HepG2 (cell line): ENCODE data around the gene APC2. TPM values are rescaled to one million over a fixed set of nuclear protein-coding genes. Genes with fewer than 3 reads are reported as not detected.
A peak's percentile ranks its signal among the peaks of the same experiment; 100 is the strongest.

Experiments
- HOXD1 ChIP-seq: sonication (generic); formaldehyde crosslinking; IDR thresholded peaks from 2 replicates; pipeline ENCODE4 v1.5.0; 2020; ENCODE audit warnings: missing genetic modification reagents
- IRX3 ChIP-seq: sonication (generic); formaldehyde crosslinking; IDR thresholded peaks from 2 replicates; pipeline ENCODE4 v1.8.1; 2023; ENCODE audit warnings: mild to moderate bottlenecking, low read depth, missing genetic modification reagents, borderline replicate concordance
- KDM5B ChIP-seq: sonication (generic); formaldehyde crosslinking; IDR thresholded peaks from 2 replicates; pipeline ENCODE4 v1.4.0; 2020; ENCODE audit warnings: missing genetic modification reagents, mild to moderate bottlenecking, borderline replicate concordance
- MED1 ChIP-seq: sonication (generic); formaldehyde crosslinking; IDR thresholded peaks from 2 replicates; pipeline ENCODE4 v1.4.0; 2020; ENCODE audit warnings: missing genetic modification reagents
- POGZ ChIP-seq: sonication (generic); formaldehyde crosslinking; IDR thresholded peaks from 2 replicates; pipeline ENCODE4 v1.4.0; 2020; ENCODE audit warnings: mild to moderate bottlenecking, missing genetic modification reagents
- SALL2 ChIP-seq: sonication (generic); formaldehyde crosslinking; IDR thresholded peaks from 2 replicates; pipeline ENCODE4 v1.8.1; 2023; ENCODE audit warnings: mild to moderate bottlenecking, missing genetic modification reagents, inconsistent platforms
- SSRP1 ChIP-seq: IDR thresholded peaks from 2 replicates; pipeline ENCODE4 v1.6.1; 2016; ENCODE audit warnings: control low read depth
- ZBTB7A ChIP-seq: sonication (generic); formaldehyde crosslinking; IDR thresholded peaks from 2 replicates; pipeline ENCODE4 v1.8.0; 2022; ENCODE audit warnings: mild to moderate bottlenecking, missing genetic modification reagents
- ZFY ChIP-seq: sonication (generic); formaldehyde crosslinking; IDR thresholded peaks from 2 replicates; pipeline ENCODE4 v1.4.0; 2020; ENCODE audit warnings: missing genetic modification reagents
- ZMYM2 ChIP-seq: sonication (generic); formaldehyde crosslinking; IDR thresholded peaks from 2 replicates; pipeline ENCODE4 v1.8.0; 2022; ENCODE audit warnings: mild to moderate bottlenecking, missing genetic modification reagents
- ZNF205 ChIP-seq: IDR thresholded peaks from 2 replicates; pipeline ENCODE4 v1.6.1; 2018; ENCODE audit warnings: missing biosample characterization, missing genetic modification reagents
- ZNF552 ChIP-seq: sonication (generic); formaldehyde crosslinking; IDR thresholded peaks from 2 replicates; pipeline ENCODE4 v1.9.0; 2022; ENCODE audit warnings: missing genetic modification reagents, mild to moderate bottlenecking, borderline replicate concordance
- ZNF614 ChIP-seq: IDR thresholded peaks from 2 replicates; pipeline ENCODE4 v1.6.1; 2018; ENCODE audit warnings: missing biosample characterization, missing genetic modification reagents, inconsistent platforms, borderline replicate concordance
- polyA plus RNA-seq, 8 experiments: library from polyadenylated mRNA; depleted of rRNA in 3 of 8; stranded (reverse) in 7 of 8; unstranded in 1 of 8; fragments of >200 nt; fragmentation: Illumina TruSeq in 4 of 8; extraction: Trizol in 4 of 8; gene quantifications; 2 replicates each; pipeline versions ENCODE4 v1.2.1 to v1.2.3, GENCODE V29; 2011 to 2016; ENCODE audit warnings: low read depth in 4 of 8, missing spikeins in 1 of 8, mixed read lengths in 1 of 8; ENCODE audit not compliant: insufficient read depth in 1 of 8
- total RNA-seq, 5 experiments: library from RNA; depleted of rRNA; stranded (reverse); fragments of >200 nt; fragmentation: Illumina TruSeq; extraction: Trizol; gene quantifications; 2 replicates each; pipeline ENCODE4 v1.2.3, GENCODE V29; 2016; ENCODE audit warnings: low read depth in 1 of 5
- TF ChIP-seq, protein P1 (sequence below): sonication (generic); formaldehyde crosslinking; IDR thresholded peaks from 2 replicates; pipeline ENCODE4 v1.4.0; 2020; ENCODE audit warnings: missing genetic modification reagents
- TF ChIP-seq, protein P2 (sequence below): sonication (generic); formaldehyde crosslinking; IDR thresholded peaks from 2 replicates; pipeline ENCODE4 v1.4.0; 2020; ENCODE audit warnings: missing genetic modification reagents, mild to moderate bottlenecking, borderline replicate concordance
- TF ChIP-seq, protein P3 (sequence below): sonication (generic); formaldehyde crosslinking; IDR thresholded peaks from 2 replicates; pipeline ENCODE4 v1.4.0; 2020; ENCODE audit warnings: missing genetic modification reagents
- TF ChIP-seq, protein P4 (sequence below): sonication (generic); formaldehyde crosslinking; conservative IDR thresholded peaks from 2 replicates; pipeline ENCODE4 v1.4.0; 2020; ENCODE audit warnings: missing genetic modification reagents
- TF ChIP-seq, protein P5 (sequence below): sonication (generic); formaldehyde crosslinking; IDR thresholded peaks from 2 replicates; pipeline ENCODE4 v1.5.1; 2020; ENCODE audit warnings: mild to moderate bottlenecking, missing genetic modification reagents, moderate library complexity
- TF ChIP-seq, protein P6 (sequence below), 2 experiments: fragments of 450-650 bp in 1 of 2; sonication (generic) in 1 of 2; formaldehyde crosslinking; IDR thresholded peaks; 2 replicates each; pipeline versions ENCODE4 v1.5.0 to v1.8.0; 2020 to 2022; ENCODE audit warnings: mild to moderate bottlenecking in 1 of 2, missing genetic modification reagents in 1 of 2

Gene APC2
- total and polyA plus RNA-seq, 2 of the 13 experiments (the other 11 are each of a cell fraction or from before 2014, with no cell fraction given), result 0.08 to 0.22 TPM

DNA sequence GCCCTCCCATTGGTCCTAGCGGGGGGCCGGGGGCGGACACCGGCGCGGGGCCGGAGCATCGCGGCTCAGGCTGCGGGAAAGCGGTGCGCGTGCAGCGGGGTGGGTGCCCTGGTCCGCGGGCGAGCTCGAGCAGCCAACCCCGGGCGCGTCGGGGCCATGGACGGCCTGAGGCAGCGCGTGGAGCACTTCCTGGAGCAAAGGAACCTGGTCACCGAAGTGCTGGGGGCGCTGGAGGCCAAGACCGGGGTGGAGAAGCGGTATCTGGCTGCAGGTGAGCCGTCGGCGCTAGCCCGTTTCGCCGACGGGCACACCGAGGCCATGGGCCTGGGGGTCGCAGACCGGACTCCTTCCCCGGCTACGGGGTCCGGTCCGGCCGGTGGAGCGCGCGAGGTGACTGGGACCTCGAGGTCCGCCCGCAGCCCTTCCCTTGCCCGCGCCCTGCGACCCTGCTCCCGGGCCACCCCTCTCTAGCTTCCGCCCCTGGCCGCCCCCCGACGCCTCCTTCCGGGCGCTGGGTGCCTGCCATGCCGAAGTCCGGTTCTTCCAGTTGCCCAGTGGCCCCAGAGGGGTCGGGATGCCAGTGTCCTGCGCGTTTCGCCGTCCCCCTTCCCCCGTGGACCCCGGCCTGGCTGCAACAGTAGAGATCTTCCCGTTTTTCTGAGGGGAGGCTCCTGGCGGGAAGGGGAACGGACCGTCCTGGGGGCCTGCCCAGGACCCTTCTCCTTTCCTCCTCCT is 41.4 kb downstream of the APC2 start, which contains the start of gene REEP6 (continued):
- TF ChIP-seq, protein P1, sequence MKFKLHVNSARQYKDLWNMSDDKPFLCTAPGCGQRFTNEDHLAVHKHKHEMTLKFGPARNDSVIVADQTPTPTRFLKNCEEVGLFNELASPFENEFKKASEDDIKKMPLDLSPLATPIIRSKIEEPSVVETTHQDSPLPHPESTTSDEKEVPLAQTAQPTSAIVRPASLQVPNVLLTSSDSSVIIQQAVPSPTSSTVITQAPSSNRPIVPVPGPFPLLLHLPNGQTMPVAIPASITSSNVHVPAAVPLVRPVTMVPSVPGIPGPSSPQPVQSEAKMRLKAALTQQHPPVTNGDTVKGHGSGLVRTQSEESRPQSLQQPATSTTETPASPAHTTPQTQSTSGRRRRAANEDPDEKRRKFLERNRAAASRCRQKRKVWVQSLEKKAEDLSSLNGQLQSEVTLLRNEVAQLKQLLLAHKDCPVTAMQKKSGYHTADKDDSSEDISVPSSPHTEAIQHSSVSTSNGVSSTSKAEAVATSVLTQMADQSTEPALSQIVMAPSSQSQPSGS (CRISPR knock-in tag), result no peak
- TF ChIP-seq KDM5B (CRISPR knock-in tag), result peak; percentile 52
- TF ChIP-seq IRX3 (CRISPR knock-in tag), result 0 out of 2 replicates have a peak, but pooled peaks have one; percentile 44
- peak; percentile 89; the same call in 1 of the 2 replicates for TF ChIP-seq SALL2 (CRISPR knock-in tag)
- peak; percentile 76 for TF ChIP-seq ZFY (CRISPR knock-in tag)
- peak; percentile 69 for TF ChIP-seq MED1 (CRISPR knock-in tag)
- TF ChIP-seq, protein P2, sequence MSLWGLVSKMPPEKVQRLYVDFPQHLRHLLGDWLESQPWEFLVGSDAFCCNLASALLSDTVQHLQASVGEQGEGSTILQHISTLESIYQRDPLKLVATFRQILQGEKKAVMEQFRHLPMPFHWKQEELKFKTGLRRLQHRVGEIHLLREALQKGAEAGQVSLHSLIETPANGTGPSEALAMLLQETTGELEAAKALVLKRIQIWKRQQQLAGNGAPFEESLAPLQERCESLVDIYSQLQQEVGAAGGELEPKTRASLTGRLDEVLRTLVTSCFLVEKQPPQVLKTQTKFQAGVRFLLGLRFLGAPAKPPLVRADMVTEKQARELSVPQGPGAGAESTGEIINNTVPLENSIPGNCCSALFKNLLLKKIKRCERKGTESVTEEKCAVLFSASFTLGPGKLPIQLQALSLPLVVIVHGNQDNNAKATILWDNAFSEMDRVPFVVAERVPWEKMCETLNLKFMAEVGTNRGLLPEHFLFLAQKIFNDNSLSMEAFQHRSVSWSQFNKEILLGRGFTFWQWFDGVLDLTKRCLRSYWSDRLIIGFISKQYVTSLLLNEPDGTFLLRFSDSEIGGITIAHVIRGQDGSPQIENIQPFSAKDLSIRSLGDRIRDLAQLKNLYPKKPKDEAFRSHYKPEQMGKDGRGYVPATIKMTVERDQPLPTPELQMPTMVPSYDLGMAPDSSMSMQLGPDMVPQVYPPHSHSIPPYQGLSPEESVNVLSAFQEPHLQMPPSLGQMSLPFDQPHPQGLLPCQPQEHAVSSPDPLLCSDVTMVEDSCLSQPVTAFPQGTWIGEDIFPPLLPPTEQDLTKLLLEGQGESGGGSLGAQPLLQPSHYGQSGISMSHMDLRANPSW (CRISPR knock-in tag), result no peak
- TF ChIP-seq ZNF205 (CRISPR knock-in tag), result no peak
- TF ChIP-seq, protein P3, sequence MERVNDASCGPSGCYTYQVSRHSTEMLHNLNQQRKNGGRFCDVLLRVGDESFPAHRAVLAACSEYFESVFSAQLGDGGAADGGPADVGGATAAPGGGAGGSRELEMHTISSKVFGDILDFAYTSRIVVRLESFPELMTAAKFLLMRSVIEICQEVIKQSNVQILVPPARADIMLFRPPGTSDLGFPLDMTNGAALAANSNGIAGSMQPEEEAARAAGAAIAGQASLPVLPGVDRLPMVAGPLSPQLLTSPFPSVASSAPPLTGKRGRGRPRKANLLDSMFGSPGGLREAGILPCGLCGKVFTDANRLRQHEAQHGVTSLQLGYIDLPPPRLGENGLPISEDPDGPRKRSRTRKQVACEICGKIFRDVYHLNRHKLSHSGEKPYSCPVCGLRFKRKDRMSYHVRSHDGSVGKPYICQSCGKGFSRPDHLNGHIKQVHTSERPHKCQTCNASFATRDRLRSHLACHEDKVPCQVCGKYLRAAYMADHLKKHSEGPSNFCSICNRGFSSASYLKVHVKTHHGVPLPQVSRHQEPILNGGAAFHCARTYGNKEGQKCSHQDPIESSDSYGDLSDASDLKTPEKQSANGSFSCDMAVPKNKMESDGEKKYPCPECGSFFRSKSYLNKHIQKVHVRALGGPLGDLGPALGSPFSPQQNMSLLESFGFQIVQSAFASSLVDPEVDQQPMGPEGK (CRISPR knock-in tag), result 0 out of 2 replicates have a peak, but pooled peaks have one; percentile 24
- TF ChIP-seq ZMYM2 (CRISPR knock-in tag), result peak; percentile 54; the same call in 1 of the 2 replicates
- peak; percentile 42; the same call in 1 of the 2 replicates for TF ChIP-seq ZBTB7A (CRISPR knock-in tag)
- TF ChIP-seq, protein P4, sequence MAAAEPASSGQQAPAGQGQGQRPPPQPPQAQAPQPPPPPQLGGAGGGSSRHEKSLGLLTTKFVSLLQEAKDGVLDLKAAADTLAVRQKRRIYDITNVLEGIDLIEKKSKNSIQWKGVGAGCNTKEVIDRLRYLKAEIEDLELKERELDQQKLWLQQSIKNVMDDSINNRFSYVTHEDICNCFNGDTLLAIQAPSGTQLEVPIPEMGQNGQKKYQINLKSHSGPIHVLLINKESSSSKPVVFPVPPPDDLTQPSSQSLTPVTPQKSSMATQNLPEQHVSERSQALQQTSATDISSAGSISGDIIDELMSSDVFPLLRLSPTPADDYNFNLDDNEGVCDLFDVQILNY (CRISPR knock-in tag), result 0 out of 2 replicates have a peak, but pooled peaks have one; percentile 58
- TF ChIP-seq, protein P5, sequence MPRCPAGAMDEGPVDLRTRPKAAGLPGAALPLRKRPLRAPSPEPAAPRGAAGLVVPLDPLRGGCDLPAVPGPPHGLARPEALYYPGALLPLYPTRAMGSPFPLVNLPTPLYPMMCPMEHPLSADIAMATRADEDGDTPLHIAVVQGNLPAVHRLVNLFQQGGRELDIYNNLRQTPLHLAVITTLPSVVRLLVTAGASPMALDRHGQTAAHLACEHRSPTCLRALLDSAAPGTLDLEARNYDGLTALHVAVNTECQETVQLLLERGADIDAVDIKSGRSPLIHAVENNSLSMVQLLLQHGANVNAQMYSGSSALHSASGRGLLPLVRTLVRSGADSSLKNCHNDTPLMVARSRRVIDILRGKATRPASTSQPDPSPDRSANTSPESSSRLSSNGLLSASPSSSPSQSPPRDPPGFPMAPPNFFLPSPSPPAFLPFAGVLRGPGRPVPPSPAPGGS (CRISPR knock-in tag), result peak; percentile 82; the same call in 1 of the 2 replicates
- no peak for TF ChIP-seq ZNF552
- peak; percentile 13; the same call in 1 of the 2 replicates for TF ChIP-seq POGZ (CRISPR knock-in tag)
- TF ChIP-seq, protein P6, sequence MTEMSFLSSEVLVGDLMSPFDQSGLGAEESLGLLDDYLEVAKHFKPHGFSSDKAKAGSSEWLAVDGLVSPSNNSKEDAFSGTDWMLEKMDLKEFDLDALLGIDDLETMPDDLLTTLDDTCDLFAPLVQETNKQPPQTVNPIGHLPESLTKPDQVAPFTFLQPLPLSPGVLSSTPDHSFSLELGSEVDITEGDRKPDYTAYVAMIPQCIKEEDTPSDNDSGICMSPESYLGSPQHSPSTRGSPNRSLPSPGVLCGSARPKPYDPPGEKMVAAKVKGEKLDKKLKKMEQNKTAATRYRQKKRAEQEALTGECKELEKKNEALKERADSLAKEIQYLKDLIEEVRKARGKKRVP (CRISPR knock-in tag; IDR thresholded peaks at IDR 0.05), result peak in 1 of 2 experiments; percentile 35; a peak in 1 of 4 replicates
- TF ChIP-seq SSRP1 (CRISPR knock-in tag), result no peak
- TF ChIP-seq ZNF614 (CRISPR knock-in tag), result no peak
- 0 out of 2 replicates have a peak, but pooled peaks have one; percentile 62 for TF ChIP-seq HOXD1 (CRISPR knock-in tag)
